GM23338 (cell line): Measurements from ENCODE around the gene BRD7. TPM values are rescaled to one million over a fixed set of nuclear protein-coding genes. Genes with fewer than 3 reads are reported as not detected.

Experiments
- ATAC-seq: fragments of 200-7000 bp; cut with Tn5 transposase; 3 replicates; pipeline ENCODE4 v1.9.1; 2020
- DNase-seq: peaks from one replicate; pipeline ENCODE4 v3.0.0-alpha.2; 2015; ENCODE audit warnings: low spot score
- H2AFZ ChIP-seq: fragments of 200-600 bp; sonication (generic); 2 replicates; pipeline ENCODE4 v1.8.0; 2016; ENCODE audit warnings: antibody characterized with exemption, mild to moderate bottlenecking, moderate library complexity
- H3F3A ChIP-seq: fragments of 200-600 bp; sonication (generic); replicated peaks from 2 replicates; pipeline ENCODE4 v1.8.0; 2017; ENCODE audit warnings: antibody characterized with exemption, mixed run types, low read depth
- H3K27ac ChIP-seq: fragments of 200-600 bp; sonication (generic); 2 replicates; pipeline ENCODE4 v1.6.1; 2016; ENCODE audit warnings: low read depth
- H3K27me3 ChIP-seq: fragments of 200-600 bp; sonication (generic); 2 replicates; pipeline ENCODE4 v1.8.0; 2016; ENCODE audit warnings: mild to moderate bottlenecking, mixed run types, moderate library complexity; ENCODE audit not compliant: insufficient read depth
- H3K36me3 ChIP-seq: fragments of 200-600 bp; sonication (generic); 2 replicates; pipeline ENCODE4 v1.8.0; 2016; ENCODE audit warnings: mild to moderate bottlenecking; ENCODE audit not compliant: insufficient read depth
- H3K4me1 ChIP-seq: fragments of 200-600 bp; sonication (generic); 2 replicates; pipeline ENCODE4 v1.8.0; 2016; ENCODE audit warnings: mild to moderate bottlenecking, moderate library complexity; ENCODE audit not compliant: insufficient read depth
- H3K4me2 ChIP-seq: fragments of 200-600 bp; sonication (generic); 2 replicates; pipeline ENCODE4 v1.7.1; 2017; ENCODE audit warnings: mixed run types
- H3K4me3 ChIP-seq: fragments of 200-600 bp; sonication (generic); 2 replicates; pipeline ENCODE4 v1.6.1; 2016; ENCODE audit warnings: mixed run types
- H3K79me2 ChIP-seq: fragments of 200-600 bp; sonication (generic); replicated peaks from 2 replicates; pipeline ENCODE4 v1.8.0; 2017; ENCODE audit warnings: mild to moderate bottlenecking; ENCODE audit not compliant: insufficient read depth
- H3K9me2 ChIP-seq: fragments of 200-600 bp; sonication (generic); 2 replicates; pipeline ENCODE4 v1.8.0; 2017; ENCODE audit not compliant: insufficient read depth
- H4K20me1 ChIP-seq: fragments of 200-600 bp; sonication (generic); replicated peaks from 2 replicates; pipeline ENCODE4 v1.8.0; 2017; ENCODE audit warnings: mild to moderate bottlenecking; ENCODE audit not compliant: insufficient read depth
- H3K27ac Mint-ChIP-seq: 2 replicates; pipeline ENCODE4 v1.8.0; 2020; ENCODE audit warnings: inconsistent platforms, mild to moderate bottlenecking, moderate library complexity, mixed read lengths
- H3K27me3 Mint-ChIP-seq: 3 replicates; pipeline ENCODE4 v1.8.0; 2022; ENCODE audit warnings: low read depth, mild to moderate bottlenecking, moderate library complexity, mixed read lengths, inconsistent platforms; ENCODE audit not compliant: insufficient read depth, poor library complexity
- H3K36me3 Mint-ChIP-seq: 3 replicates; pipeline ENCODE4 v1.8.0; 2021; ENCODE audit warnings: low read depth, mild to moderate bottlenecking, inconsistent platforms, moderate library complexity, mixed read lengths
- H3K4me1 Mint-ChIP-seq: 3 replicates; pipeline ENCODE4 v1.8.0; 2020; ENCODE audit warnings: mild to moderate bottlenecking, inconsistent platforms, mixed read lengths
- H3K4me3 Mint-ChIP-seq: 3 replicates; pipeline ENCODE4 v1.8.0; 2021; ENCODE audit warnings: moderate library complexity, mild to moderate bottlenecking, inconsistent platforms, mixed read lengths
- H3K9me3 Mint-ChIP-seq: 3 replicates; pipeline ENCODE4 v1.8.0; 2020; ENCODE audit warnings: moderate library complexity, mild to moderate bottlenecking, inconsistent platforms, mixed read lengths
- CREB1 ChIP-seq: fragments of 250-450 bp; sonication (Bioruptor Pico); IDR thresholded peaks from 2 replicates; pipeline ENCODE4 v1.5.0; 2020; ENCODE audit warnings: low read depth, mild to moderate bottlenecking, moderate library complexity
- CTCF ChIP-seq, 2 experiments: fragments of 200-600 bp in 1 of 2; sonication (generic) in 1 of 2; conservative IDR thresholded peaks; 2 replicates each; pipeline versions ENCODE4 v1.5.1 to v1.6.1; 2016 to 2017; ENCODE audit warnings: antibody characterized with exemption in 2 of 2, low read depth in 2 of 2, mild to moderate bottlenecking in 2 of 2, moderate library complexity in 1 of 2
- ETS1 ChIP-seq: IDR thresholded peaks from 2 replicates; pipeline ENCODE4 v1.6.1; 2016; ENCODE audit warnings: antibody characterized with exemption
- EZH2 ChIP-seq: fragments of 200-600 bp; sonication (generic); IDR thresholded peaks from one replicate; pipeline ENCODE4 v1.8.0; 2017; ENCODE audit warnings: antibody characterized with exemption, mild to moderate bottlenecking, low read depth; ENCODE audit not compliant: unreplicated experiment
- EZH2phosphoT487 ChIP-seq: fragments of 200-600 bp; sonication (generic); IDR thresholded peaks from one replicate; pipeline ENCODE4 v1.8.1; 2018; ENCODE audit warnings: antibody characterized with exemption; ENCODE audit not compliant: unreplicated experiment
- JUNB ChIP-seq: IDR thresholded peaks from one replicate; pipeline ENCODE4 v1.6.1; 2016; ENCODE audit warnings: antibody characterized with exemption; ENCODE audit not compliant: unreplicated experiment
- NANOG ChIP-seq: IDR thresholded peaks from 2 replicates; pipeline ENCODE4 v1.6.1; 2016; ENCODE audit warnings: antibody characterized with exemption, borderline replicate concordance
- POLR2AphosphoS5 ChIP-seq: IDR thresholded peaks from 2 replicates; pipeline ENCODE4 v1.6.1; 2016; ENCODE audit warnings: antibody characterized with exemption, low read depth
- REST ChIP-seq: IDR thresholded peaks from one replicate; pipeline ENCODE4 v1.6.1; 2018; ENCODE audit warnings: antibody characterized with exemption; ENCODE audit not compliant: unreplicated experiment
- STAT1 ChIP-seq: IDR thresholded peaks from one replicate; pipeline ENCODE4 v1.6.1; 2016; ENCODE audit warnings: antibody characterized with exemption; ENCODE audit not compliant: unreplicated experiment
- ZNF114 ChIP-seq: fragments of 250-450 bp; sonication (Bioruptor Pico); IDR thresholded peaks from 2 replicates; pipeline ENCODE4 v1.5.0; 2020; ENCODE audit warnings: mild to moderate bottlenecking, moderate library complexity
- ZNF331 ChIP-seq: fragments of 250-450 bp; sonication (Bioruptor Pico); IDR thresholded peaks from 2 replicates; pipeline ENCODE4 v1.5.0; 2020; ENCODE audit warnings: low read depth, mild to moderate bottlenecking, moderate library complexity
- ZNF462 ChIP-seq: fragments of 250-450 bp; sonication (Bioruptor Pico); IDR thresholded peaks from 2 replicates; pipeline ENCODE4 v1.5.0; 2020; ENCODE audit warnings: mild to moderate bottlenecking, moderate library complexity
- polyA plus RNA-seq: library from polyadenylated mRNA; unstranded; fragments of >200 nt; fragmentation: Nextera tagmentation; extraction: Ambion mirVana; gene quantifications from 2 replicates; pipeline ENCODE4 v1.2.1, GENCODE V29; 2016
- total RNA-seq: library from RNA; depleted of rRNA; stranded (reverse); fragments of >200 nt; shearing (Covaris generic); gene quantifications from 2 replicates; pipeline ENCODE4 v1.2.3, GENCODE V29; 2014

The BRD7 gene
- total and polyA plus RNA-seq, 2 experiments from 2014 or later: 93.0 to 149 TPM

GRCh38 chr16:50338371-50339231 lies 30.2 kb downstream of the BRD7 start:
- DNase-seq: no peak
- Mint-ChIP-seq H3K27ac (no peak overlapping the region), H3K4me3 (no peak overlapping the region), H3K36me3 (peaks cover 52% of the 10 kb centered on the region), H3K27me3 (no peaks in the 10 kb centered on the region), H3K4me1 (peaks cover 6% of the 10 kb centered on the region; the same call in 2 of the 3 replicates), H3K9me3 (no peaks in the 10 kb centered on the region)
- Histone ChIP-seq H3K27me3 (no peaks in the 10 kb centered on the region), H2AFZ (no peak overlapping the region), H3K4me2 (no peak overlapping the region), H3K79me2 (peaks cover 9% of the 10 kb centered on the region), H3K36me3 (peaks cover 23% of the 10 kb centered on the region; the same call in 1 of the 2 replicates), H3K9me2 (no peaks in the 10 kb centered on the region), H3K27ac (no peak overlapping the region), H4K20me1 (peaks cover 6% of the 10 kb centered on the region; the same call in 1 of the 2 replicates), H3K4me3 (no peak overlapping the region), H3F3A (no peaks in the 10 kb centered on the region), H3K4me1 (no peaks in the 10 kb centered on the region)
- ATAC-seq: no peak
- TF ChIP-seq JUNB (no peak), ZNF462 (CRISPR knock-in tag) (no peak), CTCF (conservative IDR thresholded peaks at IDR 0.05; ENCODE audit: low read depth in 2 of 2) (no peak), CREB1 (CRISPR knock-in tag) (no peak), EZH2 (no peak), ZNF331 (CRISPR knock-in tag) (no peak), EZH2phosphoT487 (no peak), REST (no peak), ETS1 (no peak), ZNF114 (CRISPR knock-in tag) (no peak), STAT1 (no peak), POLR2AphosphoS5 (no peak), NANOG (no peak)
